Gastrocnemius medialis (tissue), 4 donors: ENCODE results near the gene DHPS.

Source experiments
- POLR2A ChIP-seq, 2 donors: fragments of 450-650 bp; IDR thresholded peaks; one replicate each; pipeline ENCODE4 v1.6.1; 2017; ENCODE audit warnings: antibody characterized with exemption in 2 of 2, mild to moderate bottlenecking in 2 of 2, moderate library complexity in 2 of 2
- TF ChIP-seq, protein P1 (sequence below), 5 experiments: fragments of 450-650 bp in 3 of 5; fragments of 200-600 bp in 2 of 5; sonication (generic) in 2 of 5; IDR thresholded peaks in 4 of 5; conservative IDR thresholded peaks in 1 of 5; 1 replicate in 4 of 5; 2 replicates in 1 of 5; pipeline ENCODE4 v1.5.1; 2016 to 2019; ENCODE audit warnings: antibody characterized with exemption in 5 of 5, mild to moderate bottlenecking in 3 of 5, moderate library complexity in 3 of 5

DNA sequence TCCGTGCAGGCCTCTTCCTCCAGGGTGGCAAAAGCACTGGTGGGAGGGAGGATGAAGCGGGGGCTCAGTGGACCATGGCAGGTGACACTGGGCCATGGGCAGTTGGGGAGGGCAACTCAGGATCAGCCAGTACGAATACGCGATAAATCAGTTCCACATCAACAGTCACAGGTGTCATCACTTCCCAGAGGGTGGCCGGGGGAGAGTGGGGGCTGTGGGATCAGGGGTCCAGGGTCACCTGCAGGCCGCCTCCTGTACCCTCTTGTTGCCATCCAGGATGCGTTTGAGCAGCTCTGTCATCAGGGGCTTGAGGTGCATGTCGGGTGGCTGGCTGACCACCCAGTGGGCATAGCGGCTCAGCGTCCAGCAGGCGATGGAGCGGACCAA lies 24.6 kb upstream of the DHPS start:
- TF ChIP-seq, protein P1, sequence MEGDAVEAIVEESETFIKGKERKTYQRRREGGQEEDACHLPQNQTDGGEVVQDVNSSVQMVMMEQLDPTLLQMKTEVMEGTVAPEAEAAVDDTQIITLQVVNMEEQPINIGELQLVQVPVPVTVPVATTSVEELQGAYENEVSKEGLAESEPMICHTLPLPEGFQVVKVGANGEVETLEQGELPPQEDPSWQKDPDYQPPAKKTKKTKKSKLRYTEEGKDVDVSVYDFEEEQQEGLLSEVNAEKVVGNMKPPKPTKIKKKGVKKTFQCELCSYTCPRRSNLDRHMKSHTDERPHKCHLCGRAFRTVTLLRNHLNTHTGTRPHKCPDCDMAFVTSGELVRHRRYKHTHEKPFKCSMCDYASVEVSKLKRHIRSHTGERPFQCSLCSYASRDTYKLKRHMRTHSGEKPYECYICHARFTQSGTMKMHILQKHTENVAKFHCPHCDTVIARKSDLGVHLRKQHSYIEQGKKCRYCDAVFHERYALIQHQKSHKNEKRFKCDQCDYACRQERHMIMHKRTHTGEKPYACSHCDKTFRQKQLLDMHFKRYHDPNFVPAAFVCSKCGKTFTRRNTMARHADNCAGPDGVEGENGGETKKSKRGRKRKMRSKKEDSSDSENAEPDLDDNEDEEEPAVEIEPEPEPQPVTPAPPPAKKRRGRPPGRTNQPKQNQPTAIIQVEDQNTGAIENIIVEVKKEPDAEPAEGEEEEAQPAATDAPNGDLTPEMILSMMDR (IDR thresholded peaks at IDR 0.05 in 4 of 5, conservative IDR thresholded peaks at IDR 0.05 in 1 of 5) = no peak
- TF ChIP-seq POLR2A (IDR thresholded peaks at IDR 0.05) = no peak
